Gastrocnemius medialis (tissue), 4 donors: Measurements from ENCODE around the gene IDH3A.
A peak's percentile ranks its signal among the peaks of the same experiment; 100 is the strongest.

Source experiments
- POLR2A ChIP-seq, 2 donors: fragments of 450-650 bp; IDR thresholded peaks; one replicate each; pipeline ENCODE4 v1.6.1; 2017; ENCODE audit warnings: antibody characterized with exemption in 2 of 2, mild to moderate bottlenecking in 2 of 2, moderate library complexity in 2 of 2
- TF ChIP-seq, protein P1 (sequence below), 5 experiments: fragments of 450-650 bp in 3 of 5; fragments of 200-600 bp in 2 of 5; sonication (generic) in 2 of 5; IDR thresholded peaks in 4 of 5; conservative IDR thresholded peaks in 1 of 5; 1 replicate in 4 of 5; 2 replicates in 1 of 5; pipeline ENCODE4 v1.5.1; 2016 to 2019; ENCODE audit warnings: antibody characterized with exemption in 5 of 5, mild to moderate bottlenecking in 3 of 5, moderate library complexity in 3 of 5

DNA sequence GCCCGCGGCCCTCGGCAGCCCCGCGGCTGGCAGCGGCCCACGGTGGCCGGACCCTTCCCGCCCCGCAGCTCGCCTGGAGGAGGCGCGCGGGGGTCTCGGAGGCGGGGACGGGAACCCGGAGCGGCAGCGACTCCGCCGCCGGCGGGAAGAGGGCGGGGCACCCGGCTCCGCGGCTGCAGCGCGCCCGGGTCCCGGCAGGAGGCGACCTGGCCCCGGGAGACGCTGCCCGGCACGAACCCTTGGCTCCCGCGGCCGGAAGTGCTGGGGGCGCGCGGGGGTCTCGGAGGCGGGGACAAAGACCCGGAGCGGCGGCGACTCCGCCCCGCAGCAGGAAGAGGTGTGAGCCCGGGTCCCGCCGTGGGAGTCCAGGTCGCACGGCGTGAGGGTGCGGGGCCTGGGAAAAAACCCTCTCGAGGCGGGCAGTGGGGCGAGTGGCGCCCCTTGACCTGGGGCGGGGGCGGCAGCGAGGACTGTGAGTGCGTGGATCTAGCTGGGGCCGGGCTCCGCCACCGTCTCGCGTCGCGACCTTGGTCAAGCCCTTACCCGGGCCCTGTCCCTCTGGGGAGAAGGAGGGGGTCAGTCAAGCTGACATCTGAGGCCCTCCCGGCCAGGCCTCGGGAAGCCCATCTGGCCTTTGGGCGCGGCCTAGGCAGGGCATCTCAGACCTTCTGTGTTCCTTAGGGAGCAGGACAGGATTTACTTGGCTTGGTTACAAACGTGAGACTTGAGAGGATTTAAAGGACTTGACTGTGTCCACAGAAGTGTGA, 17.7 kb upstream of the IDH3A start, which contains the start of gene CIB2:
- TF ChIP-seq, protein P1, sequence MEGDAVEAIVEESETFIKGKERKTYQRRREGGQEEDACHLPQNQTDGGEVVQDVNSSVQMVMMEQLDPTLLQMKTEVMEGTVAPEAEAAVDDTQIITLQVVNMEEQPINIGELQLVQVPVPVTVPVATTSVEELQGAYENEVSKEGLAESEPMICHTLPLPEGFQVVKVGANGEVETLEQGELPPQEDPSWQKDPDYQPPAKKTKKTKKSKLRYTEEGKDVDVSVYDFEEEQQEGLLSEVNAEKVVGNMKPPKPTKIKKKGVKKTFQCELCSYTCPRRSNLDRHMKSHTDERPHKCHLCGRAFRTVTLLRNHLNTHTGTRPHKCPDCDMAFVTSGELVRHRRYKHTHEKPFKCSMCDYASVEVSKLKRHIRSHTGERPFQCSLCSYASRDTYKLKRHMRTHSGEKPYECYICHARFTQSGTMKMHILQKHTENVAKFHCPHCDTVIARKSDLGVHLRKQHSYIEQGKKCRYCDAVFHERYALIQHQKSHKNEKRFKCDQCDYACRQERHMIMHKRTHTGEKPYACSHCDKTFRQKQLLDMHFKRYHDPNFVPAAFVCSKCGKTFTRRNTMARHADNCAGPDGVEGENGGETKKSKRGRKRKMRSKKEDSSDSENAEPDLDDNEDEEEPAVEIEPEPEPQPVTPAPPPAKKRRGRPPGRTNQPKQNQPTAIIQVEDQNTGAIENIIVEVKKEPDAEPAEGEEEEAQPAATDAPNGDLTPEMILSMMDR (IDR thresholded peaks at IDR 0.05 in 4 of 5, conservative IDR thresholded peaks at IDR 0.05 in 1 of 5): peak; percentile 60 to 95 (median 93)
- no peak for TF ChIP-seq POLR2A (IDR thresholded peaks at IDR 0.05)
